OCI-LY3 (cell line): ENCODE data around the gene RTL5.

Experiments
- H2AFZ ChIP-seq: fragments of 200-600, 300-600 bp; shearing (Covaris generic); 2 replicates; pipeline ENCODE4 v1.6.0; 2014; ENCODE audit warnings: antibody characterized with exemption, low read depth, low read length
- H3K27ac ChIP-seq: fragments of 200-600, 300-600 bp; sonication (generic); 2 replicates; pipeline ENCODE4 v1.5.1; 2014; ENCODE audit warnings: mild to moderate bottlenecking, low read length, moderate library complexity, mixed read lengths
- H3K27me3 ChIP-seq: fragments of 200-600, 300-600 bp; sonication (generic); 2 replicates; pipeline ENCODE4 v1.6.1; 2014; ENCODE audit warnings: low read depth, low read length, mixed read lengths
- H3K36me3 ChIP-seq: fragments of 200-600, 300-600 bp; sonication (generic); replicated peaks from 2 replicates; pipeline ENCODE3; 2014; ENCODE audit warnings: low read depth, low read length, mixed read lengths
- H3K4me1 ChIP-seq: fragments of 300-600, 200-600 bp; sonication (generic); 2 replicates; pipeline ENCODE4 v1.6.1; 2014; ENCODE audit warnings: low read length, mixed read lengths
- H3K4me2 ChIP-seq: fragments of 200-600, 300-600 bp; sonication (generic); 2 replicates; pipeline ENCODE4 v1.6.1; 2014; ENCODE audit warnings: low read length, mixed read lengths
- H3K4me3 ChIP-seq: fragments of 300-600, 200-600 bp; sonication (generic); 2 replicates; pipeline ENCODE4 v1.5.1; 2014; ENCODE audit warnings: antibody characterized with exemption, mild to moderate bottlenecking, low read length, moderate library complexity
- H3K79me2 ChIP-seq: fragments of 300-600, 200-600 bp; shearing (Covaris generic); 2 replicates; pipeline ENCODE4 v1.6.1; 2014; ENCODE audit warnings: mild to moderate bottlenecking, low read length, mixed read lengths
- H3K9ac ChIP-seq: fragments of 300-600, 200-600 bp; shearing (Covaris generic); 2 replicates; pipeline ENCODE4 v1.6.0; 2014; ENCODE audit warnings: mild to moderate bottlenecking, low read length, moderate library complexity
- H3K9me3 ChIP-seq: fragments of 200-600, 300-600 bp; shearing (Covaris generic); 2 replicates; pipeline ENCODE4 v1.6.1; 2014; ENCODE audit warnings: low read length, mixed read lengths; ENCODE audit not compliant: insufficient read depth
- H4K20me1 ChIP-seq: fragments of 200-600, 300-600 bp; sonication (generic); 2 replicates; pipeline ENCODE4 v1.6.1; 2016; ENCODE audit warnings: low read length, mixed read lengths; ENCODE audit not compliant: insufficient read depth
- CTCF ChIP-seq: fragments of 200-600, 300-600 bp; sonication (generic); IDR thresholded peaks from 2 replicates; pipeline ENCODE4 v1.5.1; 2014; ENCODE audit warnings: antibody characterized with exemption, low read length, low read depth
- EZH2phosphoT487 ChIP-seq: fragments of 200-600 bp; shearing (Covaris generic); IDR thresholded peaks from 2 replicates; pipeline ENCODE4 v1.6.1; 2018; ENCODE audit warnings: antibody characterized with exemption, mixed run types, low read depth

The RTL5 gene

GRCh38 chrX:72120837-72121236 lies 10.9 kb downstream of the RTL5 start:
- TF ChIP-seq CTCF = no peak
- TF ChIP-seq EZH2phosphoT487 = no peak
- Histone ChIP-seq H3K79me2 (no peaks in the 10 kb centered on the region), H3K27me3 (peaks cover 10% of the 10 kb centered on the region; the same call in 1 of the 2 replicates), H2AFZ (no peak overlapping the region), H3K4me3 (no peak overlapping the region), H3K4me1 (peaks cover 13% of the 10 kb centered on the region), H4K20me1 (no peaks in the 10 kb centered on the region), H3K9me3 (no peaks in the 10 kb centered on the region), H3K27ac (no peak overlapping the region), H3K36me3 (no peaks in the 10 kb centered on the region), H3K9ac (no peak overlapping the region), H3K4me2 (peak overlapping the region; percentile 53)

- H3K79me2 ChIP-seq = no peaks in the 10 kb centered on the region
- H4K20me1 ChIP-seq = no peaks in the 10 kb centered on the region
- H3K4me3 ChIP-seq = no peak overlapping the region
- no peak overlapping the region for H3K27ac ChIP-seq
- TF ChIP-seq CTCF = no peak
- no peak for TF ChIP-seq EZH2phosphoT487
- H3K9ac ChIP-seq = no peak overlapping the region
- H3K4me2 ChIP-seq = no peak overlapping the region
- H3K9me3 ChIP-seq = no peaks in the 10 kb centered on the region
- H2AFZ ChIP-seq = no peak overlapping the region
- peaks cover 13% of the 10 kb centered on the region for H3K4me1 ChIP-seq
- H3K27me3 ChIP-seq = peaks cover 14% of the 10 kb centered on the region; the same call in 1 of the 2 replicates
- no peaks in the 10 kb centered on the region for H3K36me3 ChIP-seq
Observed at GRCh38 chrX:72117636-72118210, 14.0 kb downstream of the RTL5 start.

GRCh38 chrX:72115380-72115779 lies 16.3 kb downstream of the RTL5 start:
- Histone ChIP-seq H3K36me3 (no peaks in the 10 kb centered on the region), H3K9ac (no peak overlapping the region), H3K4me2 (no peak overlapping the region), H3K9me3 (no peaks in the 10 kb centered on the region), H3K27ac (no peak overlapping the region), H4K20me1 (no peaks in the 10 kb centered on the region), H2AFZ (no peak overlapping the region), H3K27me3 (peaks cover 26% of the 10 kb centered on the region; the same call in 1 of the 2 replicates), H3K79me2 (no peaks in the 10 kb centered on the region), H3K4me1 (no peaks in the 10 kb centered on the region), H3K4me3 (no peak overlapping the region)
- TF ChIP-seq CTCF (no peak), EZH2phosphoT487 (no peak)

GRCh38 chrX:72114807-72115206 lies 16.9 kb downstream of the RTL5 start:
- H3K9me3 ChIP-seq = no peaks in the 10 kb centered on the region
- peaks cover 31% of the 10 kb centered on the region; the same call in 1 of the 2 replicates for H3K27me3 ChIP-seq
- no peak for TF ChIP-seq EZH2phosphoT487
- no peak for TF ChIP-seq CTCF
- H3K4me2 ChIP-seq = no peak overlapping the region
- H4K20me1 ChIP-seq = no peaks in the 10 kb centered on the region
- H3K4me1 ChIP-seq = no peaks in the 10 kb centered on the region
- H3K4me3 ChIP-seq = no peak overlapping the region
- H2AFZ ChIP-seq = no peak overlapping the region
- H3K79me2 ChIP-seq = no peaks in the 10 kb centered on the region
- no peak overlapping the region for H3K27ac ChIP-seq
- no peaks in the 10 kb centered on the region for H3K36me3 ChIP-seq
- H3K9ac ChIP-seq = no peak overlapping the region
